Peyer's patch (tissue), 4 donors: ENCODE measurements around the gene TNNC1.

Source experiments
- CTCF ChIP-seq, 6 experiments: fragments of 450-650 bp in 4 of 6; fragments of 200-600 bp in 2 of 6; sonication (generic) in 1 of 6; IDR thresholded peaks; one replicate each; pipeline ENCODE4 v1.5.1; 2017 to 2019; ENCODE audit warnings: antibody characterized with exemption in 6 of 6, mild to moderate bottlenecking in 3 of 6, moderate library complexity in 1 of 6
- POLR2A ChIP-seq, 2 donors: fragments of 450-650 bp; IDR thresholded peaks; one replicate each; pipeline ENCODE4 v1.5.1; 2017; ENCODE audit warnings: antibody characterized with exemption in 2 of 2, mild to moderate bottlenecking in 2 of 2, moderate library complexity in 2 of 2

- no peak for TF ChIP-seq CTCF (IDR thresholded peaks at IDR 0.05)
- TF ChIP-seq POLR2A (IDR thresholded peaks at IDR 0.05), result no peak
Measured at GRCh38 chr3:52429031-52429430, 24.8 kb downstream of the TNNC1 start.
